PC-9 (cell line): ENCODE measurements around the gene F7.

Experiments used
- EZH2 ChIP-seq: fragments of 200-600 bp; sonication (generic); IDR thresholded peaks from 2 replicates; pipeline ENCODE4 v1.8.0; 2017; ENCODE audit warnings: antibody characterized with exemption, low read depth
- TF ChIP-seq, protein P1 (sequence below): fragments of 200-600 bp; sonication (generic); conservative IDR thresholded peaks from 2 replicates; pipeline ENCODE4 v1.6.1; 2017; ENCODE audit warnings: mixed run types, antibody characterized with exemption, mild to moderate bottlenecking, moderate library complexity

DNA sequence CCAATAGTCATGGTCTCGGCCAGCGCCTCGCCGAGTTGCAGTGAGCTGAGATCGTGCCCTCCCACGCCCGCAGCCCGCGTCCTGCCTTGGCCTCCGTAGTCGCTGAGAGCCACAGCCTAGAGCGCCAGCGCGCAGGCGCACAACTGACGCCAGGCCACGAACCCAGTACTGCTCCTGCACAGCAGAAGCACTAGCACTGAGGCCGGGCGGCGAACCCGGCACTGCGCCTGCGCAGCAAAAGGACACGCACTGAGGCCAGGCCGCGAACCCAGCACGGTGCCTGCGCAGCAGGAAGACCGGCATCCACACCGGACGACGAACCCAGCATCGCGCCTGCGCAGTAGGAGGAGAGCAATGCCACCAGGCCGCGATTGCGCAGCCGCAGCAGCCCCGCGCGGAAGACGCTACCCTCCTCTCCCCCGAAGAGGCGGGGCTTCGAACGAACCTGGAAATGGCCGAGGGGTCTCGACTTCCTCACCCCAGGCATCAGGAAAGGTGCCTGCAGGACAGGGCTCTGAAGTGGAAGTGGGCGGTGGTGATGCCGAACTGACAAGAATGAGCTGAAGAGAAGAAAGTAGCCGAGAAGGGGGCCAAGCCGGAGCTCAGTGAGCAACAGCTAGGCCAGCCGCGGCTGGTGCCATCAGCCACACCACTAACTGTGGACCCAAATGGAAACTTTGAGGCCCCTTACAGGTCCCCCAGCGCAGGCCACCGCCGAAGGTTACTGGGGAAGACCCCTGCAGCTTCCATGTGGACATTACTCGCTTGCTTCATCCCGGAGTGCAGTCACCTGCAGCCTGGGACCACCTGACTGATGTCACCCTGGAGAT, 24.5 kb downstream of the F7 start:
- TF ChIP-seq, protein P1, sequence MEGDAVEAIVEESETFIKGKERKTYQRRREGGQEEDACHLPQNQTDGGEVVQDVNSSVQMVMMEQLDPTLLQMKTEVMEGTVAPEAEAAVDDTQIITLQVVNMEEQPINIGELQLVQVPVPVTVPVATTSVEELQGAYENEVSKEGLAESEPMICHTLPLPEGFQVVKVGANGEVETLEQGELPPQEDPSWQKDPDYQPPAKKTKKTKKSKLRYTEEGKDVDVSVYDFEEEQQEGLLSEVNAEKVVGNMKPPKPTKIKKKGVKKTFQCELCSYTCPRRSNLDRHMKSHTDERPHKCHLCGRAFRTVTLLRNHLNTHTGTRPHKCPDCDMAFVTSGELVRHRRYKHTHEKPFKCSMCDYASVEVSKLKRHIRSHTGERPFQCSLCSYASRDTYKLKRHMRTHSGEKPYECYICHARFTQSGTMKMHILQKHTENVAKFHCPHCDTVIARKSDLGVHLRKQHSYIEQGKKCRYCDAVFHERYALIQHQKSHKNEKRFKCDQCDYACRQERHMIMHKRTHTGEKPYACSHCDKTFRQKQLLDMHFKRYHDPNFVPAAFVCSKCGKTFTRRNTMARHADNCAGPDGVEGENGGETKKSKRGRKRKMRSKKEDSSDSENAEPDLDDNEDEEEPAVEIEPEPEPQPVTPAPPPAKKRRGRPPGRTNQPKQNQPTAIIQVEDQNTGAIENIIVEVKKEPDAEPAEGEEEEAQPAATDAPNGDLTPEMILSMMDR = no peak
- no peak for TF ChIP-seq EZH2
